SK-MEL-5 (cell line): ENCODE data around the gene GAS7. TPM values are rescaled to one million over a fixed set of nuclear protein-coding genes. Genes with fewer than 3 reads are reported as not detected.

Experiments
- DNase-seq: peaks from one replicate; pipeline ENCODE4 v3.0.0-alpha.2; 2016; ENCODE audit warnings: low read depth, low spot score
- in situ Hi-C: cut with HindIII; loops from 2 replicates; pipeline ENCODE4 v1.10.0; 2016; ENCODE audit warnings: low sequenced_read_pairs, high pct_unique_total_duplicates, low pct_unique_long_range_greater_than_20kb
- polyA plus RNA-seq, 2 experiments: library from polyadenylated mRNA; depleted of rRNA; stranded (reverse); fragments of >200 nt; gene quantifications; 2 replicates each; pipeline ENCODE4 v1.2.3, GENCODE V29; 2015
- total RNA-seq: library from RNA; depleted of rRNA; stranded (reverse); fragments of >200 nt; shearing (Covaris generic); gene quantifications from 2 replicates; pipeline ENCODE4 v1.2.3, GENCODE V29; 2014; rRNA removed

Gene GAS7
- 114 and 115 TPM in 2 replicates for total RNA-seq
- 109 and 132 TPM in 2 replicates for polyA plus RNA-seq (2015; cell fraction: cytosol; rRNA removed)
- polyA plus RNA-seq (2015; cell fraction: nucleus; rRNA removed), result 40.7 and 56.0 TPM in 2 replicates

- peak; percentile 8 for DNase-seq
- in situ Hi-C loops, result no loop called here
Observed at GRCh38 chr17:10198509-10199249, at the start of gene GAS7. Gene GAS7, minus strand, starts transcription at chr17:10198606.

GRCh38 chr17:10247810-10248209, 49.4 kb upstream of the GAS7 start:
- DNase-seq, result no peak
- in situ Hi-C loops, result no loop called here

DNA sequence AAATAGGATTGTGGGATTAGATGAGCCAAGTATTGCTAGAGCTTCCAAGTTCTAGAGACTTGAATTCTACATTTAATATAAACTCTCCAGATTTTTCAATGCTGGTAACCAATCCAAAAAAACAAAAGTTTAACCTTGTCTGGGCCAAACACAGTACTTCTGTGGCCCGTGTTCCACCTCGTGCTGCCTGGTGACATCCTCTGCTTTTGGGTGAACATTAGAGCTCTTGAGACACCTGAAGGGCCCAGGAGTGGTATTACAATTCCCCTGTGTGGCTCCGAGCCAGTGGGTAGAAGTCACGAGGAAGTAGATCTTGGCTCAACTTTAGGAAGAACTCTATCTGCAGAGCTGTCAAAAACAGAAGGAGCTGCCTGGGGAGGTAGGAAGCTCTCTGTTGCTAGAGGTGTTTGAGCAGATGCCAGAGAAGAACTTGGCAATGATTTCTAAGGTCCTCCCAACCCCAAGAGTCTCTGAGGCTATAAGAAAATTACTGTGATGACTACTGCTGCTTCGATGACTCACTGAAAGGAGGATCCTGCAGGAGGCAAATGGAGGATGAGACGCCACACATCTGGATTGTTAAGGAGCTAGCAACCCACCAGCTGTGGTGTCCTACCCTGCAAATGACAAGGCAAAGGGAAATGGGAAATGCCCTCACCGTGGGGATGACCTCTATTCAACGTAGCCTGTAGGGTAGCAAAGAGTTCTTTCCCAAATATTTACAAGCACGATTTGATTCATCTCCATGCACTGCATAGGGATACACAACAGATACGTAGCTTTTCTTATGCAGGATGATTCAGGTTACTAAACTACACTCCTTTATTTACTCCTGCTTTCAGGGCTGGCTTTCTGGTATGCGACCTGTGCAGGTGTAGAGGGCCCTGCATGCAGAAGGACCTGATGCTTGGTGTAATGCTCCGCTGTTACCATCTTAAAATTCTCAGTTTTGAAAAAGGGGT, 45.8 kb upstream of the GAS7 start:
- in situ Hi-C loops, result no loop called here
- no peak for DNase-seq

DNA sequence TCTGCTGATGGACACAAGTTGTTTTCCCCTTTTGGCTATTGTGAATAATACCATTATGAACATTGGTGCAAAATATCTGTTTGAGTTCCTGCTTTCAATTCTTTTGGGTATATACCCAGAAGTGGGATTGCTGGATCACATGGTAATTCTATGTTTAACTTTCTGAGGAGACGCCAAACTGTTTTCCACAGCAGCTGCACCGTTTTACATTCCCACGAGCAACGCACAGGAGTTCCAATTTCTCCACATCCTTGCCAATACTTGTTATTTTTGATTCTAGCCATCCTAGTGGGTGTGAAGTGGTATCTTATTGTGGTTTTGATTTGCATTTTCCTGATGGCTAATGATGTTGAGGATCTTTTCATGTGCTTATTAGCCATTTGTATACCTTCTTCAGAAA, 43.4 kb upstream of the GAS7 start:
- DNase-seq, result no peak
- in situ Hi-C loops, result no loop called here

DNA sequence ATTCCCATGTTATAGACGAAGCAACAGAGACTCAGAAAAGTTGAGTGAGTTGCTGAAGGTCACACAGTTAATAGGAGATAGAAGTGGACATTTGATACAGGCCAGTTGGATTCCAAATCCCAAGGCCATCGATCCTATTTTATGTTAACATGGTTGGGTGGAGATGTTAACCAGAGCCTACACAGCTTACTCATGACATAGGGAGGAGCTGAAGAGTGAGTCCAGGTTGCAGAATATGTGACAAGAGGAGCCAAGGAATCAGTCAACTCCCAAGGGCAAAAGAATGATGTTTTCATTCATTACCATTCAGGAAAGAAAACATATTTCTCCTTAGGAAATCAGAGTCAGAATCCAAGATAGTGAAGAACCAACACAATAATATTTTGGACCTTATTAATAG, 40.3 kb upstream of the GAS7 start:
- no peak for DNase-seq
- in situ Hi-C loops, result no loop called here

DNA sequence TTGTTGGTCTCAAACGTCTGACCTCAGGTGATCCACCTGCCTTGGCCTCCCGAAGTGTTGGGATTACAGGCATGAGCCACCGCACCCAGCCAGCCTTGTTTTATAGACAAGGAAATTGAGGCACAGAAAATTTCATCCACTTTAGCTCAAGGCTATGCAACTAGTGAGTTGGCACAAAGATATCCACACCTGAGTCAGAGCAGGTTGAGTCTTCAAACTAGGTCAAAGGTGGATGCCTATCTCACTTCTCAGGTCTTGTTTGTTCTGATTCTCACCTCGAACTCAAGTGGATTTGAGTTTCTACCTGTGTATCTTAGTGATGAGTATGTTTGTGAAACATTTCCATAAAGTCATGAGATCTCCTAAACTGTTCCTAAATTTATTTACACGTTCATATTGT, 35.6 kb upstream of the GAS7 start:
- no peak for DNase-seq
- in situ Hi-C loops, result no loop called here

- in situ Hi-C loops, result no loop called here
Observed at GRCh38 chr17:10233161-10233560, 34.8 kb upstream of the GAS7 start.

GRCh38 chr17:10229181-10229580, 30.8 kb upstream of the GAS7 start:
- DNase-seq, result no peak
- in situ Hi-C loops, result no loop called here

More at GRCh38 chr17:10233161-10233560, 34.8 kb upstream of the GAS7 start:
- no peak for DNase-seq

GRCh38 chr17:10226930-10227695, 28.7 kb upstream of the GAS7 start:
- peak; percentile 69 for DNase-seq
- in situ Hi-C loops, result no loop called here

DNA sequence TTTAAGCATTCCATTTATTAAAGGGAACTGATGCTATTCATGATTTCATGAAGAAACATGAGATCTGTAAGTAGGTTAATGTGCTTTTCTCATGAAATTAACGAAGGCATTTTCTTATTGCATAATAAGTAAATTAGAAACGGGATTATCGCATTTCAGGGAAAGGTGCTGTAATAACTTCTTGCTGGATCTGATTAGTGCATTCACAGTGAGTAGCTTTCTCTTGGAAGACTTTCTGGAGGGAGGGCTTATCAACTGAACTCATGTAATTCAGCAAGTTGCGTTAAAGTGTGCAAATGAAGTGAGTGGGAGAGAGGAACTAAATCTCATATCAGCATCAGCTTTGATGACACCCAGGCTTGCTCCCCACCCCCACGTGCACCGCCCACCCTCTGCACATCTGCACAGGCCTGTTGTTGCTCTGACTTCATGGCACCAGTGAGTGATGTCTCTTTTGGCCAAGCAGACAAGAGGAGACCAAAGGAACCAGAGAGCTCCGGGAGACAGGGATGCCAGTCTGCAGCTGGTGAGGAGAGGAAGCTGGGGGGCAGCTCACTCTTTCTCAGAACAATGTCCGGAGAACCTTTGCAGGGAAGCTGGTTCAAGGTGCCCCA, 26.3 kb upstream of the GAS7 start:
- DNase-seq, result no peak
- in situ Hi-C loops, result no loop called here

- no peak for DNase-seq
- in situ Hi-C loops, result no loop called here
Observed at GRCh38 chr17:10219193-10219592, 20.8 kb upstream of the GAS7 start.

DNA sequence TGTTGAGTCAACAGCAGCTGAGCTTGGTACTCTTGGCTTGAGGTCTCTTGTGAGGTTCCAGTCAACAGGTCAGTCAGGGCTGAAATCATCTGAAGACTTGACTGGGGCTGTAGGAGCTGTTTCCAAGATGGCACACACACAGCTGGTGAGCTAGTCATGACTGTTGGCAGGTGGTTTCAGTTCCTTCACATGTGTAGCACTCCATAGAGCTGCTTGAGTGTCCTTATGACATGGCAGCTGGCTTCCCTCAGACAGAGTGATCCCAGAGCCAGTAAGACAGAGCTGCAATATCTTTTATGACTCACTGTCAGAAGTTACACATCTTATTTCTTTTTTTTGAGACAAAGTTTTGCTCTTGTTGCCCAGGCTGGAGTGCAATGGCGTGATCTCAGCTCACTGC, 19.5 kb upstream of the GAS7 start:
- in situ Hi-C loops, result no loop called here
- DNase-seq, result no peak

DNA sequence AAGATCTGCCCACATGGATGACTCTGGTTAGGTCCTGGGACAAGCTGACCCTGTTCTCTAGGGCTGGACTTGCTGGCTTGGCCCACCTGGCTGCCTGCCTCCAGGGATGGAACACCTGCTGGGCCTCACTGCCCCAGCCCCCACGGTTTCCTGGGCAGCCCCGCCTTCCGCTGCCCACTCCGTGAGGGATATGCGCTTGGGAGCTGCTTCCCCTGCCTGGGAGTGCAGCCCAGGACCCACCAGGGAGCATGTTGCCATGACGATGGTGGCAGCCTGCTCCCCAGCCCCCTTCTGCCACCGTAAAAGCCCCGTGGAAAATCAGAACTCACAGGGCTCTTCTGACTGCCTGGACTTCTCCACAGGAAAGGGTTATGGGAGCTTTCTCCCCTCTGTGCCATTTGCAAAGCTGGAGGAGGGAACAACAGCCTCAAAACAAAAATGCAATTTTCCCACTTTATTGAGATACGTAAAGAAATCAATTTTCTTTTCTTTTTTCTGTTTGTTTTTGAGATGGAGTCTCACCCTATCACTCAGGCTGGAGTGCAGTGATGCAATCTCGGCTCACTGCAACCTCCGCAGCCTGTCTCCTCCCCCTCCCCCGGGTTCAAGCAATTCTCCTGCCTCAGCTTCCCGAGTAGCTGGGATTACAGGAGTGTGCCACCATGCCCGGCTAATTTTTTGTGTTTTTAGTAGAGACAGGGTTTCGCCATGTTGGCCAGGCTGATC, 18.0 kb upstream of the GAS7 start:
- in situ Hi-C loops, result no loop called here
- no peak for DNase-seq

DNA sequence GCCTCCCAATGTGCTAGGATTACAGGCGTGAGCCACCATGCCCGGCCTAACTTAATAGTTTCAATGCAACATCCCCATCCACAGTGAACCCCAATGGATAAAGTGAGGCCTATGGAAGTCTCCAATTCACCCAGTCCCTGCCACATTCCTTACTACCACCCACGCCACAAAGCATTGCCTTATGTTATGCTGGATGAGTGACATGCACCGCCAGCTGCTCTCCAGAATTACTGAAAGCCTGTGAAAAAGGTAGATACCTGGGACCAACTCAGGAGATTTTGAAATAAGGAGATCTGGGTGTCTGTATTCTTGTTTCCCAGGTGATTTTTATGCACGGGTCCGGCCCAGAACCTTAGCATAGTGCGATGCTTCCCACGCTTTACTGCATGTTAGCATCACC, 16.9 kb upstream of the GAS7 start:
- in situ Hi-C loops, result no loop called here

DNA sequence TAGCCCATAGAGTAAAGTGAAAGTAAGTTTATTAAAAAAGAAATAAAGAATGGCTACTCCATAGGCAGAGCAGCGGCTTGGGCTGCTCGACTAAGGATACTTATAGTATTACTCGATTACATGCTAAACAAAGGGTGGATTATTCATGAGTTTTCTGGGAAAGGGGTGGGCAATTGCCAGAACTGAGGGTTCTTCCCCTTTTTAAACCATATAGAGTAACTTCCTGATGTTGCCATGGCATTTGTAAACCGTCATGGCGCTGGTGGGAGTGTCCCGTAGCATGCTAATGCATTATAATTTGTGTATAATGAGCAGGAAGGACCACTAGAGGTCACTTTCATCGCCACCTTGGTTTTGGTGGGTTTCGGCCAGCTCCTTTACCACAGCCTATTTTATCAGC, 13.3 kb upstream of the GAS7 start:
- DNase-seq, result no peak
- in situ Hi-C loops, result no loop called here

More for the DNA sequence above, 16.9 kb upstream of the GAS7 start:
- no peak for DNase-seq

DNA sequence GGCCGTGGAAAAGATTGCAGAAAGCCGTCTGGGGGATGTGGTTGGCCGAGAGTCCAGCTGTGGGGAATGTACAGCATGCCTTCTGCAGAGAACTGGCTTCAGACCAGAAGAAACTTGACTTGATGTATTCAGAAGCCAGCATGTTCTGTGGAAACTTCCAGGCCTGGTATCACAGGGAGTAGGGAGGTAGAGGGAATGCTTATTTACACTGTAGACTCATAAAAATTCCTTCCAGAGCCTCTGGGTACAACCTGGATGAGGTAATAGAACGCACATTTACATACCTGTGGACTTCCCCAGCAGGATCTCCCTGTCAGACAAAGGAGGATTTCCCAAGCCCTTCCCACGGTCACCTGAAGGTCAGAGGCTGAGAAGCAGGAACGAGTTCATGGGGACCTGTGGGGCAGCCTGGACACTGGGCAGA, 11.8 kb upstream of the GAS7 start:
- in situ Hi-C loops, result no loop called here
- no peak for DNase-seq
